ENCODE data around the gene TPRA1. TPM values are rescaled to one million over a fixed set of nuclear protein-coding genes. Genes with fewer than 3 reads are reported as not detected.

TPRA1 gene
- total RNA-seq, 1 experiment from 2014 or later: 35.1 TPM

- no peak for ATAC-seq
- no peak overlapping the region for H3K4me2 ChIP-seq (ENCODE audit: low read length)
- BruUV-seq (replicated peaks): no TSS peak
- intact Hi-C loops (cut with micrococcal nuclease): no loop called here
- no peaks in the 10 kb centered on the region for H3K9me2 ChIP-seq (ENCODE audit: insufficient read depth)
- peaks cover 3 to 11% of the 10 kb centered on the region in 2 experiments; a peak in 3 of 4 replicates for H3K36me3 ChIP-seq (ENCODE audit: control insufficient read depth in 1 of 2, insufficient read depth in 2 of 2, low read length in 2 of 2)
- no peaks in the 10 kb centered on the region for H3K27me3 ChIP-seq (ENCODE audit: insufficient read depth, low read length)
- ChIA-PET RAD21 (ENCODE audit: low non-redundant PET in 1 of 2, low total read pairs in 2 of 2, uncharacterized antibody in 2 of 2, unreplicated experiment in 2 of 2) (no interaction called here), CTCF (no interaction called here), POLR2A (no interaction called here)
- no peaks in the 10 kb centered on the region for H3K79me2 ChIP-seq (ENCODE audit: insufficient read depth, low read length)
- no peak overlapping the region for H3K9ac ChIP-seq (ENCODE audit: low read length)
- no peak for DNase-seq (ENCODE audit: low read depth, low spot score)
- no peak for TF ChIP-seq EZH2 (IDR thresholded peaks at IDR 0.05)
- TF ChIP-seq POLR2AphosphoS5 (IDR thresholded peaks at IDR 0.05; ENCODE audit: low read depth, low read length): no peak
- no peak for TF ChIP-seq RAD21 (IDR thresholded peaks at IDR 0.05; ENCODE audit: low read depth)
- TF ChIP-seq ZBTB33 (IDR thresholded peaks at IDR 0.05; ENCODE audit: extremely low read depth, insufficient replicate concordance, low read length): no peak
- TF ChIP-seq POLR2A (IDR thresholded peaks at IDR 0.05; ENCODE audit: borderline replicate concordance, extremely low read depth, insufficient read depth, insufficient read length): no peak
- TF ChIP-seq ELF1 (IDR thresholded peaks at IDR 0.05; ENCODE audit: borderline replicate concordance, low read depth): no peak
- no peak for TF ChIP-seq FOSL1 (IDR thresholded peaks at IDR 0.05; ENCODE audit: low read depth)
- TF ChIP-seq MAX (IDR thresholded peaks at IDR 0.05): no peak
- no peak for TF ChIP-seq ZFX (IDR thresholded peaks at IDR 0.05)
- TF ChIP-seq CTCF (IDR thresholded peaks at IDR 0.05 in 2 of 3, conservative IDR thresholded peaks at IDR 0.05 in 1 of 3; ENCODE audit: borderline replicate concordance in 1 of 3, insufficient read depth in 1 of 3, low read depth in 2 of 3, low read length in 2 of 3): no peak
- no peak for TF ChIP-seq TCF7L2 (IDR thresholded peaks at IDR 0.05; ENCODE audit: borderline replicate concordance, extremely low read depth, insufficient read depth, insufficient read length)
- H3K4me3 ChIP-seq (replicated peaks in 1 of 2; ENCODE audit: low read depth in 1 of 2, low read length in 2 of 2): no peak overlapping the region
- no peaks in the 10 kb centered on the region for H3K4me1 ChIP-seq (ENCODE audit: control insufficient read depth in 1 of 2, insufficient read depth in 2 of 2, low read length in 2 of 2)
- H3K9me3 ChIP-seq (ENCODE audit: control insufficient read depth in 1 of 2, insufficient read depth in 1 of 2, low read depth in 1 of 2, low read length in 2 of 2): no peaks in the 10 kb centered on the region
- H2AFZ ChIP-seq (ENCODE audit: low read depth, low read length, poor library complexity, severe bottlenecking): no peak overlapping the region
- no peak overlapping the region for H3K27ac ChIP-seq (ENCODE audit: low read depth, low read length)
- H4K20me1 ChIP-seq (ENCODE audit: insufficient read depth): no peaks in the 10 kb centered on the region
Observed at GRCh38 chr3:127569160-127569559, 21.4 kb downstream of the TPRA1 start.
